Activated T-helper 17 cell treated with anti-CD3 and anti-CD28 coated beads, Interleukin-2, amount 50 U/mL, for 72 hours (primary cell): Measurements from ENCODE around the gene DCP2. TPM values are rescaled to one million over a fixed set of nuclear protein-coding genes. Genes with fewer than 3 reads are reported as not detected.

Experiments
- total RNA-seq, 2 donors: library from RNA; stranded (reverse); gene quantifications; one replicate each; pipeline ENCODE4 v1.2.3, GENCODE V29; 2022

DCP2 gene
- total RNA-seq, 2 donors from 2014 or later, result 66.6 to 88.0 TPM

Other genes with a start within 250 kb of the DCP2 start
- gene APC, start 238.9 kb upstream of the DCP2 start, total RNA-seq, result 10 to 100 TPM; 20.8 to 27.5 TPM
- gene SRP19, start 115.5 kb upstream of the DCP2 start, total RNA-seq, result 10 to 100 TPM; 25.4 to 60.3 TPM
- gene REEP5, start 54.6 kb upstream of the DCP2 start, total RNA-seq, result 10 to 100 TPM; 42.3 to 80.3 TPM